Measurements from ENCODE around the gene TRABD2B. TPM values are rescaled to one million over a fixed set of nuclear protein-coding genes. Genes with fewer than 3 reads are reported as not detected.

Gene TRABD2B
- total RNA-seq, 2 experiments from 2014 or later, result not detected

GRCh38 chr1:47782414-47783166 lies 214.6 kb downstream of the TRABD2B start:
- no peaks in the 10 kb centered on the region for H3K27me3 Mint-ChIP-seq
- POLR2A ChIA-PET, result no interaction called here
- no peaks in the 10 kb centered on the region for H3K4me1 Mint-ChIP-seq
- no peak overlapping the region for H3K27ac Mint-ChIP-seq
- ATAC-seq (ENCODE audit: low read depth) (no peak), DNase-seq (no peak)
- no peaks in the 10 kb centered on the region for H3K36me3 Mint-ChIP-seq
- no peak overlapping the region for H3K4me3 Mint-ChIP-seq
- H3K9me3 Mint-ChIP-seq, result no peaks in the 10 kb centered on the region

GRCh38 chr1:47781171-47781959 lies 215.8 kb downstream of the TRABD2B start:
- no peak for ATAC-seq (ENCODE audit: low read depth)
- H3K4me3 Mint-ChIP-seq, result no peak overlapping the region
- no peak overlapping the region for H3K27ac Mint-ChIP-seq
- POLR2A ChIA-PET, result no interaction called here
- no peaks in the 10 kb centered on the region for H3K9me3 Mint-ChIP-seq
- no peaks in the 10 kb centered on the region for H3K27me3 Mint-ChIP-seq
- no peaks in the 10 kb centered on the region for H3K36me3 Mint-ChIP-seq
- no peaks in the 10 kb centered on the region for H3K4me1 Mint-ChIP-seq
- DNase-seq, result no peak

- Mint-ChIP-seq H3K4me3 (no peak overlapping the region), H3K9me3 (no peaks in the 10 kb centered on the region), H3K36me3 (no peaks in the 10 kb centered on the region), H3K27me3 (no peaks in the 10 kb centered on the region), H3K4me1 (no peaks in the 10 kb centered on the region), H3K27ac (no peak overlapping the region)
- DNase-seq (no peak), ATAC-seq (ENCODE audit: low read depth) (no peak)
- POLR2A ChIA-PET, result no interaction called here
Observed at GRCh38 chr1:47780469-47780995, 216.7 kb downstream of the TRABD2B start.

- no peaks in the 10 kb centered on the region for H3K4me1 Mint-ChIP-seq
Observed at GRCh38 chr1:47779613-47780012, 217.6 kb downstream of the TRABD2B start.

GRCh38 chr1:47778280-47778679 lies 218.9 kb downstream of the TRABD2B start:
- DNase-seq (no peak), ATAC-seq (ENCODE audit: low read depth) (no peak)
- no peaks in the 10 kb centered on the region for H3K9me3 Mint-ChIP-seq
- H3K4me1 Mint-ChIP-seq, result no peaks in the 10 kb centered on the region
- H3K27me3 Mint-ChIP-seq, result peaks cover 2% of the 10 kb centered on the region
- H3K4me3 Mint-ChIP-seq, result no peak overlapping the region
- POLR2A ChIA-PET, result no interaction called here
- H3K36me3 Mint-ChIP-seq, result no peaks in the 10 kb centered on the region
- H3K27ac Mint-ChIP-seq, result no peak overlapping the region

More at GRCh38 chr1:47779613-47780012, 217.6 kb downstream of the TRABD2B start:
- no peak for ATAC-seq (ENCODE audit: low read depth)
- POLR2A ChIA-PET, result no interaction called here
- H3K36me3 Mint-ChIP-seq, result no peaks in the 10 kb centered on the region
- H3K4me3 Mint-ChIP-seq, result no peak overlapping the region
- H3K9me3 Mint-ChIP-seq, result no peaks in the 10 kb centered on the region
- no peaks in the 10 kb centered on the region for H3K27me3 Mint-ChIP-seq
- no peak overlapping the region for H3K27ac Mint-ChIP-seq
- DNase-seq, result no peak

GRCh38 chr1:47777322-47777721 lies 219.9 kb downstream of the TRABD2B start:
- ATAC-seq (ENCODE audit: low read depth), result no peak
- H3K36me3 Mint-ChIP-seq, result no peaks in the 10 kb centered on the region
- H3K27ac Mint-ChIP-seq, result no peak overlapping the region

GRCh38 chr1:47776667-47777131 lies 220.5 kb downstream of the TRABD2B start:
- Mint-ChIP-seq H3K36me3 (no peaks in the 10 kb centered on the region), H3K4me1 (no peaks in the 10 kb centered on the region), H3K9me3 (no peaks in the 10 kb centered on the region), H3K4me3 (no peak overlapping the region), H3K27me3 (peaks cover 6% of the 10 kb centered on the region), H3K27ac (no peak overlapping the region)
- DNase-seq (no peak), ATAC-seq (ENCODE audit: low read depth) (no peak)
- POLR2A ChIA-PET, result no interaction called here

More at GRCh38 chr1:47777322-47777721, 219.9 kb downstream of the TRABD2B start:
- Mint-ChIP-seq H3K4me1 (no peaks in the 10 kb centered on the region), H3K27me3 (peaks cover 5% of the 10 kb centered on the region), H3K9me3 (no peaks in the 10 kb centered on the region), H3K4me3 (no peak overlapping the region)
- DNase-seq, result no peak
- POLR2A ChIA-PET, result no interaction called here

- H3K27ac Mint-ChIP-seq, result no peak overlapping the region
- H3K27me3 Mint-ChIP-seq, result peaks cover 6% of the 10 kb centered on the region
Observed at GRCh38 chr1:47774986-47775834, 222.0 kb downstream of the TRABD2B start.

GRCh38 chr1:47772960-47773682 lies 224.1 kb downstream of the TRABD2B start:
- Mint-ChIP-seq H3K27ac (no peak overlapping the region), H3K9me3 (no peaks in the 10 kb centered on the region), H3K4me3 (no peak overlapping the region), H3K36me3 (no peaks in the 10 kb centered on the region), H3K27me3 (peaks cover 6% of the 10 kb centered on the region), H3K4me1 (no peaks in the 10 kb centered on the region)
- no peak for ATAC-seq (ENCODE audit: low read depth)
- no peak for DNase-seq
- POLR2A ChIA-PET, result no interaction called here

More at GRCh38 chr1:47774986-47775834, 222.0 kb downstream of the TRABD2B start:
- H3K36me3 Mint-ChIP-seq, result no peaks in the 10 kb centered on the region
- POLR2A ChIA-PET, result no interaction called here
- DNase-seq (no peak), ATAC-seq (ENCODE audit: low read depth) (no peak)
- no peaks in the 10 kb centered on the region for H3K4me1 Mint-ChIP-seq
- H3K4me3 Mint-ChIP-seq, result no peak overlapping the region
- H3K9me3 Mint-ChIP-seq, result no peaks in the 10 kb centered on the region

GRCh38 chr1:47772281-47772680 lies 224.9 kb downstream of the TRABD2B start:
- DNase-seq, result no peak
- Mint-ChIP-seq H3K4me1 (no peaks in the 10 kb centered on the region), H3K27ac (no peak overlapping the region), H3K36me3 (no peaks in the 10 kb centered on the region), H3K9me3 (no peaks in the 10 kb centered on the region), H3K4me3 (no peak overlapping the region), H3K27me3 (peaks cover 6% of the 10 kb centered on the region)
- POLR2A ChIA-PET, result no interaction called here
- ATAC-seq (ENCODE audit: low read depth), result no peak

GRCh38 chr1:47771751-47772150 lies 225.4 kb downstream of the TRABD2B start:
- H3K4me3 Mint-ChIP-seq, result no peak overlapping the region
- H3K4me1 Mint-ChIP-seq, result no peaks in the 10 kb centered on the region
- no peaks in the 10 kb centered on the region for H3K36me3 Mint-ChIP-seq
- POLR2A ChIA-PET, result no interaction called here
- peaks cover 6% of the 10 kb centered on the region for H3K27me3 Mint-ChIP-seq
- no peak for DNase-seq
- H3K27ac Mint-ChIP-seq, result no peak overlapping the region
- ATAC-seq (ENCODE audit: low read depth), result no peak
- no peaks in the 10 kb centered on the region for H3K9me3 Mint-ChIP-seq

- DNase-seq, result no peak
- no peak overlapping the region for H3K4me3 Mint-ChIP-seq
- POLR2A ChIA-PET, result no interaction called here
- peaks cover 6% of the 10 kb centered on the region for H3K27me3 Mint-ChIP-seq
- ATAC-seq (ENCODE audit: low read depth), result no peak
- H3K9me3 Mint-ChIP-seq, result no peaks in the 10 kb centered on the region
- no peak overlapping the region for H3K27ac Mint-ChIP-seq
- no peaks in the 10 kb centered on the region for H3K4me1 Mint-ChIP-seq
- no peaks in the 10 kb centered on the region for H3K36me3 Mint-ChIP-seq
Observed at GRCh38 chr1:47769983-47770382, 227.2 kb downstream of the TRABD2B start.

- ATAC-seq (ENCODE audit: low read depth) (no peak), DNase-seq (no peak)
- POLR2A ChIA-PET, result no interaction called here
- H3K4me3 Mint-ChIP-seq, result no peak overlapping the region
- H3K36me3 Mint-ChIP-seq, result no peaks in the 10 kb centered on the region
- peaks cover 6% of the 10 kb centered on the region for H3K27me3 Mint-ChIP-seq
- no peaks in the 10 kb centered on the region for H3K9me3 Mint-ChIP-seq
- H3K27ac Mint-ChIP-seq, result no peak overlapping the region
- H3K4me1 Mint-ChIP-seq, result no peaks in the 10 kb centered on the region
Observed at GRCh38 chr1:47769295-47769694, 227.9 kb downstream of the TRABD2B start.

Measured in activated naive CD8-positive, alpha-beta T cell treated with anti-CD3 and anti-CD28 coated beads, Interleukin-2, amount 10 ng/mL, durations not matched to agents 7 days and 5 days (primary cell).